GM12801 (cell line): ENCODE results near the gene COL2A1.

ENCODE experiments used
- CTCF ChIP-seq: IDR thresholded peaks from one replicate; pipeline ENCODE4 v1.5.1; 2011; ENCODE audit warnings: control low read depth; ENCODE audit not compliant: insufficient read length; ENCODE audit errors: extremely low read depth

Gene COL2A1

GRCh38 chr12:48001505-48002413 is 2.5 kb downstream of the COL2A1 start:
- no peak for TF ChIP-seq CTCF

GRCh38 chr12:48000878-48001504 is 3.3 kb downstream of the COL2A1 start:
- TF ChIP-seq CTCF = no peak

- TF ChIP-seq CTCF = no peak
These were observed 4.5 kb downstream of the COL2A1 start for GRCh38 chr12:47999816-48000215.

- TF ChIP-seq CTCF = no peak
These were observed 7.0 kb downstream of the COL2A1 start for GRCh38 chr12:47997321-47997720.

- TF ChIP-seq CTCF = no peak
These were observed 8.3 kb downstream of the COL2A1 start for GRCh38 chr12:47995981-47996401.

- no peak for TF ChIP-seq CTCF
These were observed 10.8 kb downstream of the COL2A1 start for GRCh38 chr12:47993491-47993890.

- no peak for TF ChIP-seq CTCF
These were observed 11.5 kb downstream of the COL2A1 start for GRCh38 chr12:47992776-47993175.
